Measurements from ENCODE around the gene PAPPA.

DNA sequence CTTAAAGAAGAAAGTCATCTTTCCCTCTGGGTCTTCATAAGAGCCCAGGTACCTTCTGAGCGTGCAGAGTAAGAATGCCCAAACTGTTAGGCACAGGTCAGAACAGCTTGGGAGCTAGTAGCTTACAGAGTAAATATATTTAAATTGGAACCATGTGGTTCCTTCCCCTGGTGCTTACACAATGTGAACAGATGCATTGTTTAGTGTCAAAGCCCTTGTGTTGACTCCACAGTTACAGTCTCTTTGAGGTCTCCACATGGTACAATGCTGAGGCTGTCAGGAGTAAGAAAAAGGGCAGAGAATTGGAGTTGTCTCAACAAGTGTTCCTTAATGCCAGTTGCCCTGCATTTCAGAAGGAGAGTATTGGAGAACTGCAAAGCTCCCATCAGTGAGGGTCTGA lies 188.5 kb downstream of the PAPPA start:
- TF ChIP-seq, protein P1, sequence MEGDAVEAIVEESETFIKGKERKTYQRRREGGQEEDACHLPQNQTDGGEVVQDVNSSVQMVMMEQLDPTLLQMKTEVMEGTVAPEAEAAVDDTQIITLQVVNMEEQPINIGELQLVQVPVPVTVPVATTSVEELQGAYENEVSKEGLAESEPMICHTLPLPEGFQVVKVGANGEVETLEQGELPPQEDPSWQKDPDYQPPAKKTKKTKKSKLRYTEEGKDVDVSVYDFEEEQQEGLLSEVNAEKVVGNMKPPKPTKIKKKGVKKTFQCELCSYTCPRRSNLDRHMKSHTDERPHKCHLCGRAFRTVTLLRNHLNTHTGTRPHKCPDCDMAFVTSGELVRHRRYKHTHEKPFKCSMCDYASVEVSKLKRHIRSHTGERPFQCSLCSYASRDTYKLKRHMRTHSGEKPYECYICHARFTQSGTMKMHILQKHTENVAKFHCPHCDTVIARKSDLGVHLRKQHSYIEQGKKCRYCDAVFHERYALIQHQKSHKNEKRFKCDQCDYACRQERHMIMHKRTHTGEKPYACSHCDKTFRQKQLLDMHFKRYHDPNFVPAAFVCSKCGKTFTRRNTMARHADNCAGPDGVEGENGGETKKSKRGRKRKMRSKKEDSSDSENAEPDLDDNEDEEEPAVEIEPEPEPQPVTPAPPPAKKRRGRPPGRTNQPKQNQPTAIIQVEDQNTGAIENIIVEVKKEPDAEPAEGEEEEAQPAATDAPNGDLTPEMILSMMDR (IDR thresholded peaks at IDR 0.05) = no peak
- TF ChIP-seq POLR2A (IDR thresholded peaks at IDR 0.05) = no peak
